ENCODE results near the gene NMD3. TPM values are rescaled to one million over a fixed set of nuclear protein-coding genes. Genes with fewer than 3 reads are reported as not detected.

NMD3 gene
- total and polyA plus RNA-seq, 9 of the 15 experiments (the other 6 are each of a cell fraction or from before 2014, with no cell fraction given), result 63.5 to 178 (median 111) TPM

- no peaks in the 10 kb centered on the region for H3K9me3 ChIP-seq (replicated peaks; ENCODE audit: control insufficient read depth, insufficient read depth, low read depth, low read length)
- no peaks in the 10 kb centered on the region for H3K9me1 ChIP-seq (ENCODE audit: control insufficient read depth, insufficient read depth, low read length)
- ChIA-PET CTCF (ENCODE audit: low intra/inter-chr PET ratio) (no interaction called here), POLR2A (no interaction called here)
- BruUV-seq (replicated peaks), result no TSS peak
- H3K27me3 ChIP-seq (ENCODE audit: control insufficient read depth in 2 of 2, insufficient read depth in 2 of 2, low read length in 2 of 2), result no peaks in the 10 kb centered on the region
- ATAC-seq, result no peak
- no peaks in the 10 kb centered on the region; a peak in 3 of 5 replicates for H3K4me1 ChIP-seq (replicated peaks in 1 of 2; ENCODE audit: control insufficient read depth in 2 of 2, insufficient read depth in 2 of 2, low read length in 2 of 2)
- H3K27ac ChIP-seq (ENCODE audit: extremely low read depth, low read depth, low read length), result no peak overlapping the region
- in situ Hi-C loops (cut with MboI) (loop anchor here (25.0 kb wide), 1 partner anchor 1012 kb away; no protein-coding TSS in a partner anchor), intact Hi-C loops (cut with micrococcal nuclease) (loop anchor here (5.0 kb wide), 1 partner anchor 777 kb away; the partner anchor contains the start of gene TRIM59)
- H3K79me2 ChIP-seq (ENCODE audit: control insufficient read depth, insufficient read depth, low read length), result peaks cover 85% of the 10 kb centered on the region
- H3K4me2 ChIP-seq (ENCODE audit: insufficient read depth, low read length), result 0 out of 2 replicates have a peak overlapping the region, but pooled peaks have one; percentile 3
- FAIRE-seq, result no peak
- no peak for DNase-seq (ENCODE audit: extremely low read depth in 1 of 4, low spot score in 3 of 4)
- H3K9ac ChIP-seq (ENCODE audit: insufficient read depth in 1 of 2, low read depth in 2 of 2, low read length in 2 of 2), result no peak overlapping the region
- H3K36me3 ChIP-seq (ENCODE audit: control insufficient read depth, insufficient read depth, low read length), result peaks cover 65% of the 10 kb centered on the region
- H3K4me3 ChIP-seq, result no peak overlapping the region
- no peak overlapping the region for H2AFZ ChIP-seq (ENCODE audit: low read depth, low read length)
- 95% methylated on average over 8 of the region's 8 CpGs for WGBS (ENCODE audit: insufficient coverage, low coverage, missing lambda C conversion rate)
- H4K20me1 ChIP-seq (replicated peaks; ENCODE audit: control insufficient read depth, insufficient read depth, low read length), result peaks cover 7% of the 10 kb centered on the region; the same call in 1 of the 2 replicates
- TF ChIP-seq PHF21A (IDR thresholded peaks at IDR 0.05; ENCODE audit: borderline replicate concordance, low read depth) (no peak), FOXJ3 (CRISPR knock-in tag; IDR thresholded peaks at IDR 0.05) (no peak), SMARCA4 (IDR thresholded peaks at IDR 0.05) (no peak), ZFP1 (CRISPR knock-in tag; IDR thresholded peaks at IDR 0.05) (no peak), ZBTB34 (CRISPR knock-in tag; IDR thresholded peaks at IDR 0.05) (no peak), NR1H2 (CRISPR knock-in tag; IDR thresholded peaks at IDR 0.05) (no peak), ATF6 (CRISPR knock-in tag; IDR thresholded peaks at IDR 0.05) (no peak), ZNF586 (CRISPR knock-in tag; conservative IDR thresholded peaks at IDR 0.05) (no peak), ZNF518B (CRISPR knock-in tag; IDR thresholded peaks at IDR 0.05) (no peak), NCOA2 (IDR thresholded peaks at IDR 0.05; ENCODE audit: partially characterized antibody in 2 of 2) (no peak), ZBTB9 (CRISPR knock-in tag; IDR thresholded peaks at IDR 0.05) (no peak), ZNF23 (CRISPR knock-in tag; IDR thresholded peaks at IDR 0.05) (no peak), CBX2 (IDR thresholded peaks at IDR 0.05; ENCODE audit: insufficient read depth, low read length, poor library complexity, severe bottlenecking) (no peak)
Measured at GRCh38 chr3:161224786-161225185, 3.7 kb downstream of the NMD3 start.
